ENCODE measurements around the gene ABL1.

Gene ABL1

GRCh38 chr9:130882696-130883225, 47.7 kb downstream of the ABL1 start:
- TF ChIP-seq, protein P1, sequence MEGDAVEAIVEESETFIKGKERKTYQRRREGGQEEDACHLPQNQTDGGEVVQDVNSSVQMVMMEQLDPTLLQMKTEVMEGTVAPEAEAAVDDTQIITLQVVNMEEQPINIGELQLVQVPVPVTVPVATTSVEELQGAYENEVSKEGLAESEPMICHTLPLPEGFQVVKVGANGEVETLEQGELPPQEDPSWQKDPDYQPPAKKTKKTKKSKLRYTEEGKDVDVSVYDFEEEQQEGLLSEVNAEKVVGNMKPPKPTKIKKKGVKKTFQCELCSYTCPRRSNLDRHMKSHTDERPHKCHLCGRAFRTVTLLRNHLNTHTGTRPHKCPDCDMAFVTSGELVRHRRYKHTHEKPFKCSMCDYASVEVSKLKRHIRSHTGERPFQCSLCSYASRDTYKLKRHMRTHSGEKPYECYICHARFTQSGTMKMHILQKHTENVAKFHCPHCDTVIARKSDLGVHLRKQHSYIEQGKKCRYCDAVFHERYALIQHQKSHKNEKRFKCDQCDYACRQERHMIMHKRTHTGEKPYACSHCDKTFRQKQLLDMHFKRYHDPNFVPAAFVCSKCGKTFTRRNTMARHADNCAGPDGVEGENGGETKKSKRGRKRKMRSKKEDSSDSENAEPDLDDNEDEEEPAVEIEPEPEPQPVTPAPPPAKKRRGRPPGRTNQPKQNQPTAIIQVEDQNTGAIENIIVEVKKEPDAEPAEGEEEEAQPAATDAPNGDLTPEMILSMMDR (IDR thresholded peaks at IDR 0.05; ENCODE audit: low read length, missing control alignments): no peak
- DNase-seq (ENCODE audit: low read depth): no peak
- H3K4me3 ChIP-seq (replicated peaks; ENCODE audit: low read depth, low read length): no peak overlapping the region

- TF ChIP-seq, protein P1 (IDR thresholded peaks at IDR 0.05; ENCODE audit: low read length, missing control alignments): no peak
- no peak overlapping the region for H3K4me3 ChIP-seq (replicated peaks; ENCODE audit: low read depth, low read length)
- DNase-seq (ENCODE audit: low read depth): no peak
Measured at GRCh38 chr9:130883479-130883878, 48.4 kb downstream of the ABL1 start.

DNA sequence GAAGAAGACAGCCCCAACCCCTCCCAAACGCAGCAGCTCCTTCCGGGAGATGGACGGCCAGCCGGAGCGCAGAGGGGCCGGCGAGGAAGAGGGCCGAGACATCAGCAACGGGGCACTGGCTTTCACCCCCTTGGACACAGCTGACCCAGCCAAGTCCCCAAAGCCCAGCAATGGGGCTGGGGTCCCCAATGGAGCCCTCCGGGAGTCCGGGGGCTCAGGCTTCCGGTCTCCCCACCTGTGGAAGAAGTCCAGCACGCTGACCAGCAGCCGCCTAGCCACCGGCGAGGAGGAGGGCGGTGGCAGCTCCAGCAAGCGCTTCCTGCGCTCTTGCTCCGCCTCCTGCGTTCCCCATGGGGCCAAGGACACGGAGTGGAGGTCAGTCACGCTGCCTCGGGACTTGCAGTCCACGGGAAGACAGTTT, 49.1 kb downstream of the ABL1 start:
- DNase-seq (ENCODE audit: low read depth): no peak
- no peak overlapping the region for H3K4me3 ChIP-seq (replicated peaks; ENCODE audit: low read depth, low read length)
- TF ChIP-seq, protein P1 (IDR thresholded peaks at IDR 0.05; ENCODE audit: low read length, missing control alignments): no peak

GRCh38 chr9:130884542-130885483, 49.8 kb downstream of the ABL1 start:
- no peak for DNase-seq (ENCODE audit: low read depth)
- H3K4me3 ChIP-seq (replicated peaks; ENCODE audit: low read depth, low read length): no peak overlapping the region
- TF ChIP-seq, protein P1 (IDR thresholded peaks at IDR 0.05; ENCODE audit: low read length, missing control alignments): no peak

DNA sequence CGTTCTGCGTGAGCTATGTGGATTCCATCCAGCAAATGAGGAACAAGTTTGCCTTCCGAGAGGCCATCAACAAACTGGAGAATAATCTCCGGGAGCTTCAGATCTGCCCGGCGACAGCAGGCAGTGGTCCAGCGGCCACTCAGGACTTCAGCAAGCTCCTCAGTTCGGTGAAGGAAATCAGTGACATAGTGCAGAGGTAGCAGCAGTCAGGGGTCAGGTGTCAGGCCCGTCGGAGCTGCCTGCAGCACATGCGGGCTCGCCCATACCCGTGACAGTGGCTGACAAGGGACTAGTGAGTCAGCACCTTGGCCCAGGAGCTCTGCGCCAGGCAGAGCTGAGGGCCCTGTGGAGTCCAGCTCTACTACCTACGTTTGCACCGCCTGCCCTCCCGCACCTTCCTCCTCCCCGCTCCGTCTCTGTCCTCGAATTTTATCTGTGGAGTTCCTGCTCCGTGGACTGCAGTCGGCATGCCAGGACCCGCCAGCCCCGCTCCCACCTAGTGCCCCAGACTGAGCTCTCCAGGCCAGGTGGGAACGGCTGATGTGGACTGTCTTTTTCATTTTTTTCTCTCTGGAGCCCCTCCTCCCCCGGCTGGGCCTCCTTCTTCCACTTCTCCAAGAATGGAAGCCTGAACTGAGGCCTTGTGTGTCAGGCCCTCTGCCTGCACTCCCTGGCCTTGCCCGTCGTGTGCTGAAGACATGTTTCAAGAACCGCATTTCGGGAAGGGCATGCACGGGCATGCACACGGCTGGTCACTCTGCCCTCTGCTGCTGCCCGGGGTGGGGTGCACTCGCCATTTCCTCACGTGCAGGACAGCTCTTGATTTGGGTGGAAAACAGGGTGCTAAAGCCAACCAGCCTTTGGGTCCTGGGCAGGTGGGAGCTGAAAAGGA, 50.7 kb downstream of the ABL1 start:
- DNase-seq (ENCODE audit: low read depth): no peak
- no peak overlapping the region for H3K4me3 ChIP-seq (replicated peaks; ENCODE audit: low read depth, low read length)
- TF ChIP-seq, protein P1 (IDR thresholded peaks at IDR 0.05; ENCODE audit: low read length, missing control alignments): no peak

GRCh38 chr9:130886981-130887380, 51.9 kb downstream of the ABL1 start:
- TF ChIP-seq, protein P1 (IDR thresholded peaks at IDR 0.05; ENCODE audit: low read length, missing control alignments): no peak
- no peak for DNase-seq (ENCODE audit: low read depth)
- no peak overlapping the region for H3K4me3 ChIP-seq (replicated peaks; ENCODE audit: low read depth, low read length)

Measured in fibroblast of pulmonary artery (primary cell).